ENCODE results near the gene PRKCB.

GRCh38 chr16:24257958-24258357, 422.2 kb downstream of the PRKCB start:
- TF ChIP-seq, protein P1, sequence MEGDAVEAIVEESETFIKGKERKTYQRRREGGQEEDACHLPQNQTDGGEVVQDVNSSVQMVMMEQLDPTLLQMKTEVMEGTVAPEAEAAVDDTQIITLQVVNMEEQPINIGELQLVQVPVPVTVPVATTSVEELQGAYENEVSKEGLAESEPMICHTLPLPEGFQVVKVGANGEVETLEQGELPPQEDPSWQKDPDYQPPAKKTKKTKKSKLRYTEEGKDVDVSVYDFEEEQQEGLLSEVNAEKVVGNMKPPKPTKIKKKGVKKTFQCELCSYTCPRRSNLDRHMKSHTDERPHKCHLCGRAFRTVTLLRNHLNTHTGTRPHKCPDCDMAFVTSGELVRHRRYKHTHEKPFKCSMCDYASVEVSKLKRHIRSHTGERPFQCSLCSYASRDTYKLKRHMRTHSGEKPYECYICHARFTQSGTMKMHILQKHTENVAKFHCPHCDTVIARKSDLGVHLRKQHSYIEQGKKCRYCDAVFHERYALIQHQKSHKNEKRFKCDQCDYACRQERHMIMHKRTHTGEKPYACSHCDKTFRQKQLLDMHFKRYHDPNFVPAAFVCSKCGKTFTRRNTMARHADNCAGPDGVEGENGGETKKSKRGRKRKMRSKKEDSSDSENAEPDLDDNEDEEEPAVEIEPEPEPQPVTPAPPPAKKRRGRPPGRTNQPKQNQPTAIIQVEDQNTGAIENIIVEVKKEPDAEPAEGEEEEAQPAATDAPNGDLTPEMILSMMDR (tag by site-specific recombination; IDR thresholded peaks at IDR 0.05): no peak
- TF ChIP-seq ZNF423 (tag by site-specific recombination; IDR thresholded peaks at IDR 0.05) (no peak), ZNF792 (tag by site-specific recombination; IDR thresholded peaks at IDR 0.05) (no peak), YY1 (tag by site-specific recombination; IDR thresholded peaks at IDR 0.05) (no peak)

Measured in HEK293 (cell line).